Naive thymus-derived CD8-positive, alpha-beta T cell (primary cell): ENCODE measurements around the gene PRSS33. TPM values are rescaled to one million over a fixed set of nuclear protein-coding genes. Genes with fewer than 3 reads are reported as not detected.

Experiments
- ATAC-seq, 2 donors: fragments of 150-1000 bp; cut with Tn5 transposase in 1 of 2; sonication (Bioruptor Pico), chemical (Tn5 transposase) in 1 of 2; 1 replicate in 1 of 2; 2 replicates in 1 of 2; pipeline ENCODE4 v1.10.0; 2021; ENCODE audit warnings: mild to moderate bottlenecking in 2 of 2, moderate library complexity in 2 of 2
- POLR2A ChIA-PET: fragments of 350-600 bp; sonication (Branson Sonifier 250); formaldehyde crosslinking; loops from one replicate; lab custom pipeline; 2021; ENCODE audit warnings: antibody characterized with exemption; lab: Charles Lee
- DNase-seq, 10 donors: peaks; one replicate each; pipeline versions ENCODE4 v3.0.0 to v3.0.0-alpha.2; 2020 to 2022
- H3K27ac Mint-ChIP-seq, 10 donors: one replicate each; pipeline ENCODE4 v1.8.0; 2020 to 2022; ENCODE audit warnings: mild to moderate bottlenecking in 10 of 10, mixed read lengths in 10 of 10, moderate library complexity in 4 of 10, inconsistent platforms in 1 of 10
- H3K27me3 Mint-ChIP-seq, 5 donors: one replicate each; pipeline ENCODE4 v1.8.0; 2021 to 2022; ENCODE audit warnings: mixed read lengths in 5 of 5
- H3K36me3 Mint-ChIP-seq, 3 donors: one replicate each; pipeline ENCODE4 v1.8.0; 2020 to 2022; ENCODE audit warnings: mixed read lengths in 3 of 3, mild to moderate bottlenecking in 2 of 3, inconsistent platforms in 1 of 3
- H3K4me1 Mint-ChIP-seq, 4 donors: one replicate each; pipeline ENCODE4 v1.8.0; 2021 to 2022; ENCODE audit warnings: mixed read lengths in 4 of 4
- H3K4me3 Mint-ChIP-seq, 10 donors: one replicate each; pipeline ENCODE4 v1.8.0; 2020 to 2022; ENCODE audit warnings: mild to moderate bottlenecking in 10 of 10, mixed read lengths in 10 of 10, moderate library complexity in 6 of 10, inconsistent platforms in 1 of 10
- H3K9me3 Mint-ChIP-seq, 9 donors: one replicate each; pipeline ENCODE4 v1.8.0; 2020 to 2022; ENCODE audit warnings: mixed read lengths in 9 of 9, mild to moderate bottlenecking in 3 of 9, inconsistent platforms in 1 of 9, moderate library complexity in 1 of 9
- polyA plus RNA-seq, 3 donors: library from polyadenylated mRNA; unstranded; fragments of 300-500 nt; fragmentation: Illumina TruSeq; gene quantifications; one replicate each; pipeline ENCODE4 v1.2.3, GENCODE V29; 2021
- total RNA-seq, 8 experiments: library from RNA in 2 of 8; stranded (reverse) in 2 of 8; gene quantifications; one replicate each; pipeline ENCODE4 v1.2.3 and lab custom pipeline; 2021 to 2026

The PRSS33 gene
- total and polyA plus RNA-seq, 5 experiments from 2014 or later, result 0.99 TPM; not detected in 4

- peak overlapping the region in 4 of 10 donors; percentile 34 to 99 (median 78) for H3K27ac Mint-ChIP-seq
- H3K27me3 Mint-ChIP-seq, result no peaks in the 10 kb centered on the region
- ATAC-seq, result no peak
- H3K4me1 Mint-ChIP-seq, result peaks cover 15 to 32% (median 23%) of the 10 kb centered on the region in 4 donors
- H3K4me3 Mint-ChIP-seq, result peak overlapping the region in 1 of 10 donors; percentile 30
- H3K36me3 Mint-ChIP-seq, result peaks cover 0 to 15% (median 6%) of the 10 kb centered on the region in 3 donors
- POLR2A ChIA-PET, result no interaction called here
- peaks cover 0 to 5% (median 0%) of the 10 kb centered on the region in 9 donors for H3K9me3 Mint-ChIP-seq
- DNase-seq, result no peak
These were observed 37.4 kb downstream of the PRSS33 start for GRCh38 chr16:2749936-2750335.

DNA sequence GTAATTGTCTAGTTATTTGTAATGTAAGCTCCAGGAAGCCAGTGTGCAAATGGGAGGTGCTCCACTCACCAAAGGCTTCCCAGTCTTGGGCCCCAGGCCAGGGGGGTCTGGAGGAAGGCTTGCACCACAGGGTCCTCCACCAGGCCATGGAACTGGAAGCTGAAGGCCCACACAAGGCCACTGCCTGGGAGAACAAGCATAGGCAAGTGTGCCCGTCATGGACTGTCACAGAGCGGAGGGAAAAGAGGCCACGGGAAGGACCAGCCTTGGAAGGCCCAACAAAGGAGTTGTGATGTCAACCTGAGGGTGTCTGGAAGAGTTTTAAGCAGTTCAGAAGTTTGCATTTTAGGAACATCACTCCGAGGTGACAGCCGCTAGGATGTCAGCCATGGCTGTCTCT is 37.9 kb downstream of the PRSS33 start:
- DNase-seq (no peak), ATAC-seq (no peak)
- H3K27me3 Mint-ChIP-seq, result no peaks in the 10 kb centered on the region
- POLR2A ChIA-PET, result no interaction called here
- H3K36me3 Mint-ChIP-seq, result peaks cover 0 to 11% (median 6%) of the 10 kb centered on the region in 3 donors
- no peak overlapping the region for H3K27ac Mint-ChIP-seq
- H3K4me3 Mint-ChIP-seq, result peak overlapping the region in 1 of 10 donors; percentile 20
- peaks cover 0 to 5% (median 0%) of the 10 kb centered on the region in 9 donors for H3K9me3 Mint-ChIP-seq
- peaks cover 12 to 27% (median 18%) of the 10 kb centered on the region in 4 donors for H3K4me1 Mint-ChIP-seq

GRCh38 chr16:2748757-2749455 is 38.5 kb downstream of the PRSS33 start:
- H3K9me3 Mint-ChIP-seq, result peaks cover 0 to 5% (median 0%) of the 10 kb centered on the region in 9 donors
- no peak for ATAC-seq
- peaks cover 0 to 5% (median 2%) of the 10 kb centered on the region in 3 donors for H3K36me3 Mint-ChIP-seq
- H3K4me3 Mint-ChIP-seq, result no peak overlapping the region
- no peak overlapping the region for H3K27ac Mint-ChIP-seq
- peak in 1 of 10 donors; percentile 24 for DNase-seq
- POLR2A ChIA-PET, result no interaction called here
- H3K4me1 Mint-ChIP-seq, result peaks cover 7 to 22% (median 12%) of the 10 kb centered on the region in 4 donors
- H3K27me3 Mint-ChIP-seq, result no peaks in the 10 kb centered on the region

DNA sequence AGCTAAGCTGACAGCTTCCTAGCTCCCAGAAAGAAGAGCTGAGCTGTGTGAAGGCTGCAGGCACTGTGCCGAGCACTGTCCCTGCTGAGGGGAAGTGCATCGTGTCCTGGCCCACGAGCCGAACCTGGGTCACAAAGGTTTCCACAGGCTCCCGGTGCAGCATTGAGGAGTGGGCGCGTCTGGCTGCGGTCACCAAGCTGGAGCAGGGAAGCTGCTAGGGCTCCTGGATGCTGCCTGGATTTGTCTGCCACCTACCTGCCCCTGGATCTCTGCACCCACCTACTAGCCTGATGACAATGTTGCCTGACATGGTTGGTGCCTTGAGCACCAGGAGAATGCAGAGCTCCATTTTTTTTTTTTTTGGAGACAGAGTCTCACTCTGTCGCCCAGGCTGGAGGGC is 41.4 kb downstream of the PRSS33 start:
- Mint-ChIP-seq H3K9me3 (no peaks in the 10 kb centered on the region), H3K27me3 (no peaks in the 10 kb centered on the region), H3K27ac (no peak overlapping the region), H3K4me3 (no peak overlapping the region), H3K4me1 (peaks cover under 1 to 6% (median 2%) of the 10 kb centered on the region in 4 donors), H3K36me3 (no peaks in the 10 kb centered on the region)
- ATAC-seq, result no peak
- DNase-seq, result no peak
- POLR2A ChIA-PET, result interaction anchor here (0.8 kb wide), 1 partner anchor 37 kb away, joined by 6 read pairs; no protein-coding TSS in a partner anchor

GRCh38 chr16:2745116-2745890 is 42.1 kb downstream of the PRSS33 start:
- peak overlapping the region in 1 of 10 donors; percentile 69 for H3K27ac Mint-ChIP-seq
- DNase-seq (no peak), ATAC-seq (no peak)
- H3K4me3 Mint-ChIP-seq, result no peak overlapping the region
- H3K9me3 Mint-ChIP-seq, result no peaks in the 10 kb centered on the region
- peaks cover 0 to 3% (median 0%) of the 10 kb centered on the region in 5 donors for H3K27me3 Mint-ChIP-seq
- POLR2A ChIA-PET, result no interaction called here
- no peaks in the 10 kb centered on the region for H3K36me3 Mint-ChIP-seq
- peaks cover 0 to 6% (median 3%) of the 10 kb centered on the region in 4 donors for H3K4me1 Mint-ChIP-seq

GRCh38 chr16:2744711-2745110 is 42.6 kb downstream of the PRSS33 start:
- no peaks in the 10 kb centered on the region for H3K9me3 Mint-ChIP-seq
- peaks cover 0 to 7% (median 2%) of the 10 kb centered on the region in 4 donors for H3K4me1 Mint-ChIP-seq
- ATAC-seq (no peak), DNase-seq (no peak)
- no peak overlapping the region for H3K4me3 Mint-ChIP-seq
- H3K36me3 Mint-ChIP-seq, result no peaks in the 10 kb centered on the region
- H3K27ac Mint-ChIP-seq, result peak overlapping the region in 1 of 10 donors; percentile 69
- POLR2A ChIA-PET, result no interaction called here
- peaks cover 0 to 3% (median 0%) of the 10 kb centered on the region in 5 donors for H3K27me3 Mint-ChIP-seq

- no peak overlapping the region for H3K27ac Mint-ChIP-seq
- no peak overlapping the region for H3K4me3 Mint-ChIP-seq
- no peaks in the 10 kb centered on the region for H3K9me3 Mint-ChIP-seq
- peaks cover 0 to 7% (median 2%) of the 10 kb centered on the region in 4 donors for H3K4me1 Mint-ChIP-seq
- DNase-seq (no peak), ATAC-seq (no peak)
- no peaks in the 10 kb centered on the region for H3K36me3 Mint-ChIP-seq
- peaks cover 0 to 3% (median 0%) of the 10 kb centered on the region in 5 donors for H3K27me3 Mint-ChIP-seq
- POLR2A ChIA-PET, result no interaction called here
These were observed 44.2 kb downstream of the PRSS33 start for GRCh38 chr16:2743007-2743810.

DNA sequence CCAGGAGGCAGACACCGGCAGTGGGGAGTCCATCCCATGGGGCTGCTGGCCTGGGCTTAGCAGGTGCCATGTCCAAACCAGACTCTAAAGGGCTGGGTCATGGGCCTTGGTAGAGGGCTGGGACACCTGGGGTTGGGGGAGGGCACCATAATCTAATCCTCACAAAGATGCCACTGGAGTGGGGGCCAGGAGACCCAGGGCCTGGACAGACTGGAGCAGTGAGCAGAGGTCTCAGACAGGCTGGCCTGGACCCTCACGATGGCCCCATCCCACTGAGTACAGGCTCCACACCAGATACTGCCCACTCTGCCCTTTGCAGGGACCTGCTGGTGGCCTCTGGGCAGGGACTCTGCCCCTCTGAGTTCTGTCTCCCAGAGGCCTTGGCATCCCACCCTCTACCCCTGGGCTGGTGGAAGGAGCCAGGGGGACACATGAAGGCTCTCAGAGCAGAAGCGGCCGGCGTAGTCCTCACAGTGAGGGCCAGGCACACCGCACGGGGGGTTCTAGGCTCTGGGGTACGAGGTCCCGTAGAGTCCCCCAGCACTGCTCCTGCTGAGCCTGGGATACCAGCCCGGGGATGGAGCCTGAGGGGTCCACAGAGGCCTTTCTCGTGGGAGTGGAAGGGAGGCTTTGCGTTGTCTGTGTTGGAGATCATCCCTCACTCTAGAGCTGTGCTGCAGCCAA is 44.9 kb downstream of the PRSS33 start:
- Mint-ChIP-seq H3K27ac (no peak overlapping the region), H3K27me3 (peaks cover 0 to 3% (median 0%) of the 10 kb centered on the region in 5 donors), H3K4me3 (no peak overlapping the region), H3K36me3 (no peaks in the 10 kb centered on the region), H3K4me1 (peaks cover 0 to 7% (median 2%) of the 10 kb centered on the region in 4 donors), H3K9me3 (no peaks in the 10 kb centered on the region)
- no peak for DNase-seq
- POLR2A ChIA-PET, result no interaction called here
- ATAC-seq, result no peak

- Mint-ChIP-seq H3K36me3 (no peaks in the 10 kb centered on the region), H3K4me3 (no peak overlapping the region), H3K4me1 (peaks cover 0 to 7% (median 2%) of the 10 kb centered on the region in 4 donors), H3K27me3 (peaks cover 0 to 5% (median 0%) of the 10 kb centered on the region in 5 donors), H3K27ac (no peak overlapping the region), H3K9me3 (no peaks in the 10 kb centered on the region)
- POLR2A ChIA-PET, result interaction anchor here (2.3 kb wide), 1 partner anchor 11 kb away, joined by 9 read pairs; the partner anchor contains the start of gene SRRM2
- no peak for ATAC-seq
- no peak for DNase-seq
These were observed 46.2 kb downstream of the PRSS33 start for GRCh38 chr16:2741168-2741567.

DNA sequence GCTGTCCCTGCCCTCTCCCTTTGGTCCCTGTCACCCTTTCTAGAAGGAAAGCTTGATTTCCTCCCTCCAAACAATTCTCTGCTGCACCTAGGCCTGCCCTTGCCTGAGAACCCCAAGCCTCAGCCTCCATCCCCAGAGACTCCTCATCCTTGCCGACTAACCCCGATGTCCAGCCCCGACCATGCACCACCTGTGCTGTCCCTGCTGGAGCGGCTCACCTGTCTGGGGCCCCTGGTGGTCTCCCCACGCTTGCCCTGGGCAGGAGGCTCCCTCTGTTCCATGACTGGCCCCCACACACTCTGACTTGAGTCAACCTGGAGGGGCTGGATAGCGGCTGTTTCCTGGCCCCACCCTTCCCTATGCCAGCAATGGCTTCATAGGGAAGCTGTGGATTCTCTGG is 46.9 kb downstream of the PRSS33 start:
- H3K9me3 Mint-ChIP-seq, result no peaks in the 10 kb centered on the region
- POLR2A ChIA-PET, result interaction anchor here (2.3 kb wide), 1 partner anchor 12 kb away, joined by 9 read pairs; the partner anchor contains the start of gene SRRM2
- H3K4me1 Mint-ChIP-seq, result peaks cover 0 to 7% (median 2%) of the 10 kb centered on the region in 4 donors
- no peaks in the 10 kb centered on the region for H3K36me3 Mint-ChIP-seq
- H3K27ac Mint-ChIP-seq, result peak overlapping the region in 1 of 10 donors; percentile 42
- peaks cover 0 to 5% (median 0%) of the 10 kb centered on the region in 5 donors for H3K27me3 Mint-ChIP-seq
- DNase-seq (no peak), ATAC-seq (no peak)
- H3K4me3 Mint-ChIP-seq, result no peak overlapping the region

DNA sequence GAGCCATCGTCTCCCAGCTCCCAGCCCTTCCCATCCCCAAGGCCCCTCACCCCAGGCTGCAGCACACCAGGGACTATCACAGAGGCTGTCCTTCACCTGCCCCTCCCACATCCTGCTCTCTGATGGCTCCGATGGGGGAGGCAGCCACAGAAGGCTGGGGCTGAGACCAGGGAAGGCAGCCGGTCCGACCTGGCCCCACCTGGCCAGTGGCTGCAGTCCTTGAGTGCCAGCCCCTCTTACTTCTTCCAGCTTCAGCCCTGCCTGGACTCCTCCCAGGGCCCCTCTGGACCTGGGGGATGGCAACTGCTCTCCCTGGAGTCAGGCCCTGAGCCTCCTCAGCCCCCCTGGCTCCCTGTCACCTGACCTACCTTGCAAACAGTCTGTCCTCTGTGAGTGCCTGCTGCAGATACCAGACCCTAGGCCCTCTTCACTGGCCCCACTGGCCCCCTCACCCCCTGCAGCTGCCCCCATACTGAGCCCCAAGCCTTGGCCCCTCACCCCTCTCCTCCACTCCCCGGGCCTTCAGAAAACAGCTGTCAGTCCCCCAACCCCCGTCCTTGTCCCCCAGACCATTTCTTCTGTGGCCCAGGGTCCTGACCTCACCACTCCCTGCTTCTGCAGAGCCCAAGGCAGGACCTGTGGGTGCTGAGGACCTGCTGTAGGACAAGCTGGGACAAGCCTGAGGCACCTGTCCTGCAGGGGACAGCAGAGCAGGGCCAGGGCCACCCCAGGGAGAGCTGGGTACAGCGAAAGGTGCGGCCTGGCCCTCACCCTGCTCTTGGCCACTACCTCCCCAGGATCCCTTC is 47.5 kb downstream of the PRSS33 start:
- Mint-ChIP-seq H3K27ac (no peak overlapping the region), H3K4me3 (no peak overlapping the region), H3K27me3 (peaks cover 0 to 5% (median 0%) of the 10 kb centered on the region in 5 donors), H3K9me3 (no peaks in the 10 kb centered on the region), H3K36me3 (no peaks in the 10 kb centered on the region), H3K4me1 (peaks cover 0 to 7% (median 2%) of the 10 kb centered on the region in 4 donors)
- DNase-seq (no peak), ATAC-seq (peak in 1 of 2 donors; percentile 65)
- POLR2A ChIA-PET, result interaction anchor here (2.3 kb wide), 1 partner anchor 12 kb away, joined by 9 read pairs; the partner anchor contains the start of gene SRRM2
